Measurements from ENCODE around the gene LRCH1. TPM values are rescaled to one million over a fixed set of nuclear protein-coding genes. Genes with fewer than 3 reads are reported as not detected.

The LRCH1 gene
- total RNA-seq, 1 experiment from 2014 or later: 11.8 TPM

DNA sequence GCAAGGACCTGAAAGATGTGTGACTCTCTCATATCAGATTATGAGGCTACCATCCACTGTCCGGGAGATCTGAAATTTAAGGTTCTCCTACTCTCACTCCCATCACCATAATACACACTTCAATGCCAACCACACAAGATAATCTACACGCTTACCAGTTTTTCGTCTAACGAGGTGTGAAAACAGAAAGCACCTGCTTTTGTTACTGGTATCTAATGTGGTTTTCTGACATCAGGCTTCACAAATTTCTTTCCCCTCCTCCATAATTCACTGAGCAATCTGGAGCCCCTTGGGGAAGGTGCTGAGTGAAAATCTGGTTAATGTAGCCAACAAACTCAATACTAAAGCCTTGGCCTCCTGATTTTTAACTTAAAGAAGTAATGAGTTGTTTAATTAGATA lies 10.1 kb upstream of the LRCH1 start (continued):
- TF ChIP-seq, protein P1, sequence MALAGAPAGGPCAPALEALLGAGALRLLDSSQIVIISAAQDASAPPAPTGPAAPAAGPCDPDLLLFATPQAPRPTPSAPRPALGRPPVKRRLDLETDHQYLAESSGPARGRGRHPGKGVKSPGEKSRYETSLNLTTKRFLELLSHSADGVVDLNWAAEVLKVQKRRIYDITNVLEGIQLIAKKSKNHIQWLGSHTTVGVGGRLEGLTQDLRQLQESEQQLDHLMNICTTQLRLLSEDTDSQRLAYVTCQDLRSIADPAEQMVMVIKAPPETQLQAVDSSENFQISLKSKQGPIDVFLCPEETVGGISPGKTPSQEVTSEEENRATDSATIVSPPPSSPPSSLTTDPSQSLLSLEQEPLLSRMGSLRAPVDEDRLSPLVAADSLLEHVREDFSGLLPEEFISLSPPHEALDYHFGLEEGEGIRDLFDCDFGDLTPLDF (CRISPR knock-in tag; IDR thresholded peaks at IDR 0.05): no peak
- no peak for TF ChIP-seq SOX15 (CRISPR knock-in tag; IDR thresholded peaks at IDR 0.05)
- TF ChIP-seq SP1 (CRISPR knock-in tag; conservative IDR thresholded peaks at IDR 0.05): no peak
- no peak for TF ChIP-seq FOXK1 (CRISPR knock-in tag; IDR thresholded peaks at IDR 0.05)

DNA sequence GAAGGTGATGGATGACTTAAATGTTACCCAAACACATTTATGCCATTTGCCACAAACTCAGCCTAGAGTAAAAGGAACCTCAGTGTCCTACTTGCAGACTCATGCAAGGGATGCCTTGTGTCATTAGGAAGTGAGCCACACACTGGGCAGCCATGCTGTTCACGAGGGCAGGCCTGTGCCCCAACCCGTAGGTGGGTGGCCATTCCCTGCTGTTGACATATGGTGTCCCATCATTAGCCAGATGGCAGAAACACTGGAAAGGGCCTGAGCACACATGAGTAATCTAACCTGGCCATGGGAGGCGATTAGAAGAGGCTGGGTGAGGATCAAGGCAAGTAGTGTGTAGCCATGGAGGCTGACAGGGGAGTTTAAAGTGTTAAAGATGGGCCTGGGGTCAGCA lies 9.7 kb upstream of the LRCH1 start:
- ChIA-PET POLR2A (no interaction called here), CTCF (no interaction called here)
- no peaks in the 10 kb centered on the region for H3K9me3 Mint-ChIP-seq
- H3K27ac Mint-ChIP-seq: no peak overlapping the region
- H3K36me3 Mint-ChIP-seq: no peaks in the 10 kb centered on the region
- ATAC-seq (no peak), DNase-seq (ENCODE audit: low spot score) (no peak)
- H3K4me1 Mint-ChIP-seq: no peaks in the 10 kb centered on the region
- H3K27me3 Mint-ChIP-seq (ENCODE audit: low read depth): no peaks in the 10 kb centered on the region
- H3K4me3 Mint-ChIP-seq: no peak overlapping the region
- no peak for TF ChIP-seq ATF1 (CRISPR knock-in tag; IDR thresholded peaks at IDR 0.05)
- TF ChIP-seq, protein P2, sequence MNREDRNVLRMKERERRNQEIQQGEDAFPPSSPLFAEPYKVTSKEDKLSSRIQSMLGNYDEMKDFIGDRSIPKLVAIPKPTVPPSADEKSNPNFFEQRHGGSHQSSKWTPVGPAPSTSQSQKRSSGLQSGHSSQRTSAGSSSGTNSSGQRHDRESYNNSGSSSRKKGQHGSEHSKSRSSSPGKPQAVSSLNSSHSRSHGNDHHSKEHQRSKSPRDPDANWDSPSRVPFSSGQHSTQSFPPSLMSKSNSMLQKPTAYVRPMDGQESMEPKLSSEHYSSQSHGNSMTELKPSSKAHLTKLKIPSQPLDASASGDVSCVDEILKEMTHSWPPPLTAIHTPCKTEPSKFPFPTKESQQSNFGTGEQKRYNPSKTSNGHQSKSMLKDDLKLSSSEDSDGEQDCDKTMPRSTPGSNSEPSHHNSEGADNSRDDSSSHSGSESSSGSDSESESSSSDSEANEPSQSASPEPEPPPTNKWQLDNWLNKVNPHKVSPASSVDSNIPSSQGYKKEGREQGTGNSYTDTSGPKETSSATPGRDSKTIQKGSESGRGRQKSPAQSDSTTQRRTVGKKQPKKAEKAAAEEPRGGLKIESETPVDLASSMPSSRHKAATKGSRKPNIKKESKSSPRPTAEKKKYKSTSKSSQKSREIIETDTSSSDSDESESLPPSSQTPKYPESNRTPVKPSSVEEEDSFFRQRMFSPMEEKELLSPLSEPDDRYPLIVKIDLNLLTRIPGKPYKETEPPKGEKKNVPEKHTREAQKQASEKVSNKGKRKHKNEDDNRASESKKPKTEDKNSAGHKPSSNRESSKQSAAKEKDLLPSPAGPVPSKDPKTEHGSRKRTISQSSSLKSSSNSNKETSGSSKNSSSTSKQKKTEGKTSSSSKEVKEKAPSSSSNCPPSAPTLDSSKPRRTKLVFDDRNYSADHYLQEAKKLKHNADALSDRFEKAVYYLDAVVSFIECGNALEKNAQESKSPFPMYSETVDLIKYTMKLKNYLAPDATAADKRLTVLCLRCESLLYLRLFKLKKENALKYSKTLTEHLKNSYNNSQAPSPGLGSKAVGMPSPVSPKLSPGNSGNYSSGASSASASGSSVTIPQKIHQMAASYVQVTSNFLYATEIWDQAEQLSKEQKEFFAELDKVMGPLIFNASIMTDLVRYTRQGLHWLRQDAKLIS (CRISPR knock-in tag; IDR thresholded peaks at IDR 0.05; ENCODE audit: borderline replicate concordance): no peak
- TF ChIP-seq, protein P3, sequence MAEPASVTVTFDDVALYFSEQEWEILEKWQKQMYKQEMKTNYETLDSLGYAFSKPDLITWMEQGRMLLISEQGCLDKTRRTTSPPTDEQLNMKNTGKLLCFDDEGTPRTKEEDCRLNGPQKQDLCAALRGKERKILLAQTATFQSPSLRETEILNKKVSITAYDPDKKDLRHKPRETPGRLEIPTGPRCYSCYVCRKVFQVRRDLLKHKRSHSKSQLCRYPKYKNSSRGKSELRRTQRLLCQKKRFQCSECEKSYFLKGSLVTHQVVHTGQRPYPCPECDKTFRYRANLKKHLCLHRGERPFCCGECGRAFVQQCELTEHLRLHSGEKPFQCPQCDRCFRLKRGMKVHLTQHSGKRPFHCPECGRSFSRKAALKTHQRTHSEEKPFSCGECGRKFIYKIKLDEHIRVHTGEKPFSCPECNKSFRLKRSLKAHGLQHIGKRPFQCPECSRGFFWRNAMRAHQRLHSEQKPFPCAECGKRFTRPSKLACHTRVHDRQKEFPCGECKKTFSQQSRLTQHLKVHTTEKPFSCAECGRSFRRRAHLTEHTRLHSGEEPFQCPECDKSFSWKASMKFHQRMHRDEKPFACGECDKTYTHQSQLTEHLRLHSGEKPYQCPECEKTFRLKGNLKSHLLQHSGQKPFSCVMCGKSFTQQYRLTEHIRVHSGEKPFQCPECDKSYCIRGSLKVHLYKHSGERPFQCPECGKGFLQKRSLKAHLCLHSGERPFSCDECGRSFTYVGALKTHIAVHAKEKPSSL (CRISPR knock-in tag; conservative IDR thresholded peaks at IDR 0.05): no peak
- no peak for TF ChIP-seq EMX1 (CRISPR knock-in tag; IDR thresholded peaks at IDR 0.05)
- TF ChIP-seq ZNF219 (CRISPR knock-in tag; IDR thresholded peaks at IDR 0.05; ENCODE audit: borderline replicate concordance): no peak
- TF ChIP-seq, protein P4, sequence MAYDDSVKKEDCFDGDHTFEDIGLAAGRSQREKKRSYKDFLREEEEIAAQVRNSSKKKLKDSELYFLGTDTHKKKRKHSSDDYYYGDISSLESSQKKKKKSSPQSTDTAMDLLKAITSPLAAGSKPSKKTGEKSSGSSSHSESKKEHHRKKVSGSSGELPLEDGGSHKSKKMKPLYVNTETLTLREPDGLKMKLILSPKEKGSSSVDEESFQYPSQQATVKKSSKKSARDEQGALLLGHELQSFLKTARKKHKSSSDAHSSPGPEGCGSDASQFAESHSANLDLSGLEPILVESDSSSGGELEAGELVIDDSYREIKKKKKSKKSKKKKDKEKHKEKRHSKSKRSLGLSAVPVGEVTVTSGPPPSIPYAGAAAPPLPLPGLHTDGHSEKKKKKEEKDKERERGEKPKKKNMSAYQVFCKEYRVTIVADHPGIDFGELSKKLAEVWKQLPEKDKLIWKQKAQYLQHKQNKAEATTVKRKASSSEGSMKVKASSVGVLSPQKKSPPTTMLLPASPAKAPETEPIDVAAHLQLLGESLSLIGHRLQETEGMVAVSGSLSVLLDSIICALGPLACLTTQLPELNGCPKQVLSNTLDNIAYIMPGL (CRISPR knock-in tag; IDR thresholded peaks at IDR 0.05): no peak
- TF ChIP-seq, protein P5, sequence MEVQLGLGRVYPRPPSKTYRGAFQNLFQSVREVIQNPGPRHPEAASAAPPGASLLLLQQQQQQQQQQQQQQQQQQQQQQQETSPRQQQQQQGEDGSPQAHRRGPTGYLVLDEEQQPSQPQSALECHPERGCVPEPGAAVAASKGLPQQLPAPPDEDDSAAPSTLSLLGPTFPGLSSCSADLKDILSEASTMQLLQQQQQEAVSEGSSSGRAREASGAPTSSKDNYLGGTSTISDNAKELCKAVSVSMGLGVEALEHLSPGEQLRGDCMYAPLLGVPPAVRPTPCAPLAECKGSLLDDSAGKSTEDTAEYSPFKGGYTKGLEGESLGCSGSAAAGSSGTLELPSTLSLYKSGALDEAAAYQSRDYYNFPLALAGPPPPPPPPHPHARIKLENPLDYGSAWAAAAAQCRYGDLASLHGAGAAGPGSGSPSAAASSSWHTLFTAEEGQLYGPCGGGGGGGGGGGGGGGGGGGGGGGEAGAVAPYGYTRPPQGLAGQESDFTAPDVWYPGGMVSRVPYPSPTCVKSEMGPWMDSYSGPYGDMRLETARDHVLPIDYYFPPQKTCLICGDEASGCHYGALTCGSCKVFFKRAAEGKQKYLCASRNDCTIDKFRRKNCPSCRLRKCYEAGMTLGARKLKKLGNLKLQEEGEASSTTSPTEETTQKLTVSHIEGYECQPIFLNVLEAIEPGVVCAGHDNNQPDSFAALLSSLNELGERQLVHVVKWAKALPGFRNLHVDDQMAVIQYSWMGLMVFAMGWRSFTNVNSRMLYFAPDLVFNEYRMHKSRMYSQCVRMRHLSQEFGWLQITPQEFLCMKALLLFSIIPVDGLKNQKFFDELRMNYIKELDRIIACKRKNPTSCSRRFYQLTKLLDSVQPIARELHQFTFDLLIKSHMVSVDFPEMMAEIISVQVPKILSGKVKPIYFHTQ (CRISPR knock-in tag; IDR thresholded peaks at IDR 0.05): no peak
- TF ChIP-seq, protein P6, sequence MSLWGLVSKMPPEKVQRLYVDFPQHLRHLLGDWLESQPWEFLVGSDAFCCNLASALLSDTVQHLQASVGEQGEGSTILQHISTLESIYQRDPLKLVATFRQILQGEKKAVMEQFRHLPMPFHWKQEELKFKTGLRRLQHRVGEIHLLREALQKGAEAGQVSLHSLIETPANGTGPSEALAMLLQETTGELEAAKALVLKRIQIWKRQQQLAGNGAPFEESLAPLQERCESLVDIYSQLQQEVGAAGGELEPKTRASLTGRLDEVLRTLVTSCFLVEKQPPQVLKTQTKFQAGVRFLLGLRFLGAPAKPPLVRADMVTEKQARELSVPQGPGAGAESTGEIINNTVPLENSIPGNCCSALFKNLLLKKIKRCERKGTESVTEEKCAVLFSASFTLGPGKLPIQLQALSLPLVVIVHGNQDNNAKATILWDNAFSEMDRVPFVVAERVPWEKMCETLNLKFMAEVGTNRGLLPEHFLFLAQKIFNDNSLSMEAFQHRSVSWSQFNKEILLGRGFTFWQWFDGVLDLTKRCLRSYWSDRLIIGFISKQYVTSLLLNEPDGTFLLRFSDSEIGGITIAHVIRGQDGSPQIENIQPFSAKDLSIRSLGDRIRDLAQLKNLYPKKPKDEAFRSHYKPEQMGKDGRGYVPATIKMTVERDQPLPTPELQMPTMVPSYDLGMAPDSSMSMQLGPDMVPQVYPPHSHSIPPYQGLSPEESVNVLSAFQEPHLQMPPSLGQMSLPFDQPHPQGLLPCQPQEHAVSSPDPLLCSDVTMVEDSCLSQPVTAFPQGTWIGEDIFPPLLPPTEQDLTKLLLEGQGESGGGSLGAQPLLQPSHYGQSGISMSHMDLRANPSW (CRISPR knock-in tag; conservative IDR thresholded peaks at IDR 0.05; ENCODE audit: low read depth): no peak
- TF ChIP-seq ZNF121 (CRISPR knock-in tag; IDR thresholded peaks at IDR 0.05): no peak
- TF ChIP-seq GABPB1 (CRISPR knock-in tag; IDR thresholded peaks at IDR 0.05): no peak
- TF ChIP-seq NR2C2 (CRISPR knock-in tag; IDR thresholded peaks at IDR 0.05): no peak
- no peak for TF ChIP-seq ZNF317 (CRISPR knock-in tag; IDR thresholded peaks at IDR 0.05; ENCODE audit: borderline replicate concordance, low read depth)
- TF ChIP-seq FOXJ3 (CRISPR knock-in tag; IDR thresholded peaks at IDR 0.05; ENCODE audit: borderline replicate concordance): no peak
- no peak for TF ChIP-seq MYBL2 (CRISPR knock-in tag; IDR thresholded peaks at IDR 0.05)
- no peak for TF ChIP-seq GTF2I (CRISPR knock-in tag; conservative IDR thresholded peaks at IDR 0.05)
- TF ChIP-seq, protein P7, sequence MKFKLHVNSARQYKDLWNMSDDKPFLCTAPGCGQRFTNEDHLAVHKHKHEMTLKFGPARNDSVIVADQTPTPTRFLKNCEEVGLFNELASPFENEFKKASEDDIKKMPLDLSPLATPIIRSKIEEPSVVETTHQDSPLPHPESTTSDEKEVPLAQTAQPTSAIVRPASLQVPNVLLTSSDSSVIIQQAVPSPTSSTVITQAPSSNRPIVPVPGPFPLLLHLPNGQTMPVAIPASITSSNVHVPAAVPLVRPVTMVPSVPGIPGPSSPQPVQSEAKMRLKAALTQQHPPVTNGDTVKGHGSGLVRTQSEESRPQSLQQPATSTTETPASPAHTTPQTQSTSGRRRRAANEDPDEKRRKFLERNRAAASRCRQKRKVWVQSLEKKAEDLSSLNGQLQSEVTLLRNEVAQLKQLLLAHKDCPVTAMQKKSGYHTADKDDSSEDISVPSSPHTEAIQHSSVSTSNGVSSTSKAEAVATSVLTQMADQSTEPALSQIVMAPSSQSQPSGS (CRISPR knock-in tag; IDR thresholded peaks at IDR 0.05; ENCODE audit: borderline replicate concordance, low read depth): no peak
